Colonic mucosa (tissue), 4 donors: ENCODE data around the gene DCAKD. TPM values are rescaled to one million over a fixed set of nuclear protein-coding genes. Genes with fewer than 3 reads are reported as not detected.

ENCODE experiments used
- DNase-seq: peaks from one replicate; pipeline ENCODE4 v3.0.0-alpha.2; 2020
- H3K27ac ChIP-seq: fragments of 200-600 bp; one replicate; pipeline ENCODE4 v1.8.0; 2021
- H3K27me3 ChIP-seq: fragments of 200-600 bp; one replicate; pipeline ENCODE4 v1.8.0; 2021
- H3K36me3 ChIP-seq: fragments of 200-600 bp; one replicate; pipeline ENCODE4 v1.8.0; 2021
- H3K4me1 ChIP-seq: fragments of 200-600 bp; one replicate; pipeline ENCODE4 v1.8.0; 2021; ENCODE audit warnings: mild to moderate bottlenecking
- H3K4me3 ChIP-seq: fragments of 200-600 bp; one replicate; pipeline ENCODE4 v1.8.0; 2021
- H3K9ac ChIP-seq, 2 donors: one replicate each; pipeline ENCODE4 v1.7.0; 2013; ENCODE audit warnings: control low read depth in 2 of 2, low read depth in 2 of 2, low read length in 2 of 2
- H3K9me3 ChIP-seq: fragments of 200-600 bp; one replicate; pipeline ENCODE4 v1.8.0; 2021
- CTCF ChIP-seq: fragments of 200-600 bp; IDR thresholded peaks from one replicate; pipeline ENCODE4 v1.8.0; 2022; ENCODE audit warnings: antibody characterized with exemption, mild to moderate bottlenecking
- intact Hi-C: fragments of 100-400 bp; cut with DNase I; formaldehyde crosslinking; loops from one replicate; pipeline ENCODE4 v1.14.1; 2022
- total RNA-seq, 2 donors: library from RNA; stranded (reverse); fragmentation: NEBNext Ultra II Directional in 1 of 2; extraction: Animal tissue kit (Norgen Biotek cat#: 25700) in 1 of 2; gene quantifications; one replicate each; pipeline ENCODE4 v1.2.1, GENCODE V29; 2021
- donor health status: healthy.
- donor health status: DM: no; HTN: no; CAD: no.
- donor health status: DM: no; HTN: no; CAD: no.

Gene DCAKD
- total RNA-seq, 2 donors from 2014 or later: 20.2 to 46.8 TPM

DNA sequence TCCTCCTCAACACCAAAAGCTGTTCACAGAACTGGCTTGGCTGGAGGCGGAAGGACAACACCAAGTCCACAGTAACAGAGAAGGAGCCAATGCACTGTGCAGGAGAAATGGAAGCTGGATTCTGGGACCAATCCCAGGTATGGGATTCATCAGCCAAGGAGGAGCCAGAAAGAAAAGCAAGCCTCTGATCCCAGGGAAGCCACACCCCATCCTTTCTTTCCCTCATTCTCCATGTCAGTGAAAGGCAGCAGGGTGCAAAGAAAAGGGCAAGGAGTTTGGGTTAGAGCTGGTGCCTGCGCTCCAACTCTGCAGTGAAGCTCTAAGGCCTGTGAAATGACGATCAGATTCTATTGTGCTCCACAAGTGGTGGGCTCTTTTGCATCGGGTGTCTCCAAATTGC, 11.0 kb downstream of the DCAKD start:
- intact Hi-C loops: no loop called here
- Histone ChIP-seq H3K9me3 (no peaks in the 10 kb centered on the region), H3K9ac (no peak overlapping the region), H3K4me1 (no peaks in the 10 kb centered on the region), H3K27me3 (no peaks in the 10 kb centered on the region), H3K27ac (no peak overlapping the region), H3K36me3 (no peaks in the 10 kb centered on the region), H3K4me3 (no peak overlapping the region)
- no peak for DNase-seq
- no peak for TF ChIP-seq CTCF

- H3K4me3 ChIP-seq: no peak overlapping the region
- DNase-seq: no peak
- intact Hi-C loops: no loop called here
- H3K27me3 ChIP-seq: no peaks in the 10 kb centered on the region
- H3K36me3 ChIP-seq: no peaks in the 10 kb centered on the region
- no peaks in the 10 kb centered on the region for H3K4me1 ChIP-seq
- no peaks in the 10 kb centered on the region for H3K9me3 ChIP-seq
- H3K27ac ChIP-seq: no peak overlapping the region
- no peak for TF ChIP-seq CTCF
- H3K9ac ChIP-seq: peak overlapping the region in 1 of 2 donors; percentile 52
Observed at GRCh38 chr17:45038728-45039634, 12.5 kb downstream of the DCAKD start.

GRCh38 chr17:45036691-45037090, 14.7 kb downstream of the DCAKD start:
- peak overlapping the region; percentile 37 for H3K27ac ChIP-seq
- H3K4me1 ChIP-seq: no peaks in the 10 kb centered on the region
- H3K9ac ChIP-seq: peak overlapping the region in 1 of 2 donors; percentile 28
- no peak overlapping the region for H3K4me3 ChIP-seq
- H3K36me3 ChIP-seq: no peaks in the 10 kb centered on the region
- no peaks in the 10 kb centered on the region for H3K27me3 ChIP-seq
- no peak for TF ChIP-seq CTCF
- intact Hi-C loops: no loop called here
- peak; percentile 65 for DNase-seq
- no peaks in the 10 kb centered on the region for H3K9me3 ChIP-seq

DNA sequence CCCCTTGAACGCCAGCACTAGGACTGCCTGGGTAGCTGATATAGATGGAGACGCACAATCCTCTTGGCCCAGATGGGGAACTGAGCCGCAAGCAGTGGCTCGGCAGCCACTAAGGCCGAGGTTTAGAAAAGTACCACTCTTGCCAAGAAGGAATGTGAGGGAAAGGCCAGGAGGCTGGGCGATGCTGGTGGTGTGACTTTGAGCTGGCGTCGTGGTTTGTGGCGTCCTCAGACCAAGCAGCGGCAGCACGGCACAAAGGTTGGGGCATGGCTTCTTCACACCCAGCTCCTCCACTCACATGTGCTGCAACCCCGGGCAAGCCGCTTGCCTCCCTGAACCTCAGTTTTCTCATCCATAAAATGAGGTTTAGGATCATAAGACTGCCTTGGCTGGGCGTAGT, 15.6 kb downstream of the DCAKD start:
- Histone ChIP-seq H3K9ac (no peak overlapping the region), H3K4me3 (no peak overlapping the region), H3K4me1 (no peaks in the 10 kb centered on the region), H3K9me3 (no peaks in the 10 kb centered on the region), H3K27me3 (no peaks in the 10 kb centered on the region), H3K36me3 (no peaks in the 10 kb centered on the region), H3K27ac (peak overlapping the region; percentile 37)
- TF ChIP-seq CTCF: no peak
- intact Hi-C loops: no loop called here
- DNase-seq: no peak

- intact Hi-C loops: no loop called here
- H3K27me3 ChIP-seq: no peaks in the 10 kb centered on the region
- no peak overlapping the region for H3K27ac ChIP-seq
- no peak overlapping the region for H3K9ac ChIP-seq
- DNase-seq: no peak
- no peaks in the 10 kb centered on the region for H3K4me1 ChIP-seq
- H3K4me3 ChIP-seq: no peak overlapping the region
- no peaks in the 10 kb centered on the region for H3K9me3 ChIP-seq
- TF ChIP-seq CTCF: no peak
- H3K36me3 ChIP-seq: no peaks in the 10 kb centered on the region
Observed at GRCh38 chr17:45034599-45034998, 16.8 kb downstream of the DCAKD start.
